Body of pancreas (tissue), 4 donors: ENCODE data around the gene DCAF10.

Experiments
- CTCF ChIP-seq, 7 experiments: fragments of 450-650 bp in 4 of 7; fragments of 200-600 bp in 3 of 7; sonication (generic) in 3 of 7; IDR thresholded peaks; one replicate each; pipeline ENCODE4 v1.5.1; 2016 to 2019; ENCODE audit warnings: antibody characterized with exemption in 7 of 7
- POLR2A ChIP-seq, 3 donors: fragments of 450-650 bp; IDR thresholded peaks; one replicate each; pipeline ENCODE4 v1.6.1; 2016; ENCODE audit warnings: antibody characterized with exemption in 3 of 3, mild to moderate bottlenecking in 2 of 3

GRCh38 chr9:37913480-37914153, 113.0 kb downstream of the DCAF10 start:
- TF ChIP-seq CTCF (IDR thresholded peaks at IDR 0.05) = peak; percentile 86 to 99 (median 97)
- TF ChIP-seq POLR2A (IDR thresholded peaks at IDR 0.05) = peak in 1 of 3 donors; percentile 0
